Mucosa of descending colon (tissue), 3 donors: ENCODE results near the gene TDRD6. TPM values are rescaled to one million over a fixed set of nuclear protein-coding genes. Genes with fewer than 3 reads are reported as not detected.
A peak's percentile ranks its signal among the peaks of the same experiment; 100 is the strongest.

Source experiments
- ATAC-seq: fragments of 200-7000 bp; cut with Tn5 transposase; one replicate; pipeline ENCODE4 v1.9.1; 2020; ENCODE audit warnings: mild to moderate bottlenecking, moderate library complexity
- DNase-seq, 3 donors: peaks; one replicate each; pipeline ENCODE4 v3.0.0-alpha.2; 2020
- H3K36me3 ChIP-seq: fragments of 200-600 bp; one replicate; pipeline ENCODE4 v1.8.0; 2021; ENCODE audit warnings: low read depth, mild to moderate bottlenecking
- H3K4me1 ChIP-seq: fragments of 200-600 bp; one replicate; pipeline ENCODE4 v1.8.0; 2021; ENCODE audit warnings: low read depth, mild to moderate bottlenecking
- H3K4me3 ChIP-seq: fragments of 200-600 bp; one replicate; pipeline ENCODE4 v1.8.0; 2021; ENCODE audit warnings: mild to moderate bottlenecking
- H3K9me3 ChIP-seq: fragments of 200-600 bp; one replicate; pipeline ENCODE4 v1.8.0; 2021; ENCODE audit warnings: mild to moderate bottlenecking
- CTCF ChIP-seq: fragments of 200-600 bp; IDR thresholded peaks from one replicate; pipeline ENCODE4 v1.8.0; 2022; ENCODE audit warnings: antibody characterized with exemption, mild to moderate bottlenecking
- intact Hi-C, 2 donors: fragments of 100-400 bp; cut with DNase I in 1 of 2; cut with micrococcal nuclease in 1 of 2; formaldehyde crosslinking; loops; one replicate each; pipeline versions ENCODE4 v1.11.0 to v1.11.1; 2022; cut with DNase I, micrococcal nuclease
- total RNA-seq, 3 donors: library from RNA; stranded (reverse); fragmentation: NEBNext Ultra II Directional in 2 of 3; extraction: Animal tissue kit (Norgen Biotek cat#: 25700) in 2 of 3; gene quantifications; one replicate each; pipeline versions ENCODE4 v1.2.1 to v1.2.4, GENCODE V29; 2021 to 2023
- donor health status: DM: no; HTN: no; CAD: no; lungs with moderate emphysema.
- donor health status: DM: no; HTN: no; CAD: no.
- donor health status: DM: no; HTN: yes; CAD: no.

Gene TDRD6
- total RNA-seq, 3 donors from 2014 or later: 0.39 to 1.9 (median 0.52) TPM

GRCh38 chr6:46653439-46654195 is 34.1 kb upstream of the TDRD6 start:
- no peak for TF ChIP-seq CTCF
- DNase-seq: no peak
- Histone ChIP-seq H3K4me1 (peaks cover 15% of the 10 kb centered on the region), H3K4me3 (peak overlapping the region; percentile 73), H3K9me3 (no peaks in the 10 kb centered on the region), H3K36me3 (no peaks in the 10 kb centered on the region)
- ATAC-seq: no peak
- intact Hi-C loops: no loop called here

- intact Hi-C loops: no loop called here
- H3K9me3 ChIP-seq: no peaks in the 10 kb centered on the region
- DNase-seq (peak in 2 of 3 donors; percentile 21 to 41), ATAC-seq (no peak)
- H3K4me1 ChIP-seq: peaks cover 15% of the 10 kb centered on the region
- TF ChIP-seq CTCF: no peak
- no peak overlapping the region for H3K4me3 ChIP-seq
- H3K36me3 ChIP-seq: no peaks in the 10 kb centered on the region
Observed at GRCh38 chr6:46655803-46656202, 31.9 kb upstream of the TDRD6 start.

- no peaks in the 10 kb centered on the region for H3K9me3 ChIP-seq
- TF ChIP-seq CTCF: no peak
- peaks cover 5% of the 10 kb centered on the region for H3K4me1 ChIP-seq
- DNase-seq (no peak), ATAC-seq (no peak)
- no peak overlapping the region for H3K4me3 ChIP-seq
- intact Hi-C loops: no loop called here
- no peaks in the 10 kb centered on the region for H3K36me3 ChIP-seq
Observed at GRCh38 chr6:46657642-46658041, 30.0 kb upstream of the TDRD6 start.

- intact Hi-C loops: no loop called here
- no peak for DNase-seq
Observed at GRCh38 chr6:46661483-46661882, 26.2 kb upstream of the TDRD6 start.

GRCh38 chr6:46667377-46667776 is 20.3 kb upstream of the TDRD6 start:
- intact Hi-C loops: no loop called here
- no peaks in the 10 kb centered on the region for H3K9me3 ChIP-seq
- no peak for TF ChIP-seq CTCF
- DNase-seq (no peak), ATAC-seq (no peak)
- H3K36me3 ChIP-seq: no peaks in the 10 kb centered on the region
- H3K4me3 ChIP-seq: no peak overlapping the region
- H3K4me1 ChIP-seq: no peaks in the 10 kb centered on the region

More at GRCh38 chr6:46661483-46661882, 26.2 kb upstream of the TDRD6 start:
- H3K4me1 ChIP-seq: no peaks in the 10 kb centered on the region
- H3K9me3 ChIP-seq: no peaks in the 10 kb centered on the region
- ATAC-seq: no peak
- no peak for TF ChIP-seq CTCF
- H3K36me3 ChIP-seq: no peaks in the 10 kb centered on the region
- H3K4me3 ChIP-seq: no peak overlapping the region
